HepG2 (cell line): ENCODE measurements around the gene STK32C. TPM values are rescaled to one million over a fixed set of nuclear protein-coding genes. Genes with fewer than 3 reads are reported as not detected.
A peak's percentile ranks its signal among the peaks of the same experiment; 100 is the strongest.

Experiments used
- ATAC-seq: fragments of 200-7000 bp; cut with Tn5 transposase; 3 replicates; pipeline ENCODE4 v1.9.1; 2020; ENCODE audit warnings: mild to moderate bottlenecking, moderate library complexity
- BruUV-seq: library from RNA; stranded (reverse); fragments of 400-500 nt; replicated peaks from 2 replicates; lab custom pipeline; 2021; lab: Mats Ljungman, UMichigan
- CTCF ChIA-PET: fragments of 300-600 bp; formaldehyde crosslinking; extraction: SDS; loops from one replicate; lab custom pipeline; 2021; ENCODE audit warnings: low total read pairs, inconsistent platforms, low intra/inter-chr PET ratio; lab: Yijun Ruan, JAX
- POLR2A ChIA-PET: fragments of 350-600 bp; sonication (Branson Sonifier 250); formaldehyde crosslinking; loops from one replicate; lab custom pipeline; 2020; ENCODE audit warnings: antibody characterized with exemption, inconsistent platforms; lab: Yijun Ruan, JAX
- DNase-seq: peaks from one replicate; pipeline ENCODE4 v3.0.0-alpha.2; 2015; ENCODE audit warnings: low spot score
- FAIRE-seq: peaks from 3 replicates; lab custom pipeline; 2011; peaks lifted over from hg19 to GRCh38; lab: Jason Lieb, UNC
- H2AFZ ChIP-seq: one replicate; pipeline ENCODE4 v1.6.1; 2011; ENCODE audit warnings: low read length, inconsistent platforms
- H3K27ac ChIP-seq: fragments of 300-600 bp; 3 replicates; pipeline ENCODE4 v1.8.0; 2011; ENCODE audit warnings: mixed run types, mild to moderate bottlenecking, mixed read lengths, low read length, inconsistent platforms; ENCODE audit not compliant: insufficient read depth; ENCODE audit errors: extremely low read length
- H3K27me3 ChIP-seq, 2 experiments: fragments of 200-600 bp in 1 of 2; 2 replicates in 1 of 2; 3 replicates in 1 of 2; pipeline versions ENCODE4 v1.6.0 to v1.8.0; 2011; ENCODE audit warnings: low read length in 2 of 2, mild to moderate bottlenecking in 2 of 2, moderate library complexity in 2 of 2, inconsistent platforms in 1 of 2; ENCODE audit not compliant: insufficient read depth in 2 of 2, control insufficient read depth in 1 of 2
- H3K36me3 ChIP-seq, 2 experiments: fragments of 200-600 bp in 1 of 2; replicated peaks in 1 of 2; 2 replicates in 1 of 2; 3 replicates in 1 of 2; pipeline versions ENCODE4 v1.5.1 to v1.8.0; 2011; ENCODE audit warnings: low read length in 2 of 2, inconsistent platforms in 1 of 2; ENCODE audit not compliant: insufficient read depth in 2 of 2, control insufficient read depth in 1 of 2
- H3K4me1 ChIP-seq: 2 replicates; pipeline ENCODE4 v1.5.1; 2012; ENCODE audit warnings: low read length, inconsistent platforms; ENCODE audit not compliant: insufficient read depth
- H3K4me2 ChIP-seq: 2 replicates; pipeline ENCODE4 v1.6.0; 2011; ENCODE audit warnings: low read depth, low read length, inconsistent platforms
- H3K4me3 ChIP-seq, 3 experiments: fragments of 200-600 bp in 1 of 3; sonication (generic), shearing (Covaris generic) in 1 of 3; replicated peaks in 1 of 3; 2 replicates each; pipeline ENCODE4 v1.5.1; 2011 to 2016; ENCODE audit warnings: low read length in 3 of 3, inconsistent platforms in 2 of 3, low read depth in 2 of 3, mild to moderate bottlenecking in 2 of 3, control low read depth in 1 of 3, mixed read lengths in 1 of 3; ENCODE audit not compliant: insufficient read depth in 1 of 3
- H3K79me2 ChIP-seq: one replicate; pipeline ENCODE4 v1.6.1; 2011; ENCODE audit warnings: low read length, inconsistent platforms; ENCODE audit not compliant: insufficient read depth
- H3K9ac ChIP-seq: 2 replicates; pipeline ENCODE4 v1.6.0; 2011; ENCODE audit warnings: mild to moderate bottlenecking, low read depth, low read length, inconsistent platforms; ENCODE audit not compliant: insufficient read depth
- H3K9me3 ChIP-seq: 2 replicates; pipeline ENCODE4 v1.5.1; 2012; ENCODE audit warnings: mild to moderate bottlenecking, low read length
- H4K20me1 ChIP-seq: 2 replicates; pipeline ENCODE4 v1.6.0; 2011; ENCODE audit warnings: inconsistent platforms, mild to moderate bottlenecking, low read length, moderate library complexity; ENCODE audit not compliant: insufficient read depth
- ARNT2 ChIP-seq: sonication (generic); formaldehyde crosslinking; IDR thresholded peaks from 2 replicates; pipeline ENCODE4 v1.8.0; 2022; ENCODE audit warnings: mild to moderate bottlenecking, low read depth, missing genetic modification reagents, moderate library complexity
- ATF1 ChIP-seq: IDR thresholded peaks from 2 replicates; pipeline ENCODE4 v1.6.1; 2016; ENCODE audit warnings: mild to moderate bottlenecking, control low read depth
- CHD4 ChIP-seq: fragments of 200-600 bp; sonication (generic); IDR thresholded peaks from 2 replicates; pipeline ENCODE4 v1.7.0; 2017; ENCODE audit warnings: mild to moderate bottlenecking, low read length, borderline replicate concordance
- MNT ChIP-seq: fragments of 450-650 bp; IDR thresholded peaks from 2 replicates; pipeline ENCODE4 v1.6.1; 2016
- WGBS: methylation state at CpG from one replicate; pipeline ENCODE4 v1.1.6; 2017; ENCODE audit warnings: low lambda C conversion rate; 5-methylcytosine and 5-hydroxymethylcytosine counted together
- in situ Hi-C: cut with HindIII; loops from 2 replicates; pipeline ENCODE4 v1.10.0; 2017; ENCODE audit warnings: low pct_unique_long_range_greater_than_20kb; ENCODE audit not compliant: extremely low pct_ligation_motif_present
- intact Hi-C: fragments of 100-400 bp; cut with micrococcal nuclease; formaldehyde crosslinking; loops from one replicate; pipeline ENCODE4 v1.10.0; 2022; ENCODE audit not compliant: unreplicated experiment
- polyA plus RNA-seq, 8 experiments: library from polyadenylated mRNA; depleted of rRNA in 3 of 8; stranded (reverse) in 7 of 8; unstranded in 1 of 8; fragments of >200 nt; fragmentation: Illumina TruSeq in 4 of 8; extraction: Trizol in 4 of 8; gene quantifications; 2 replicates each; pipeline versions ENCODE4 v1.2.1 to v1.2.3, GENCODE V29; 2011 to 2016; ENCODE audit warnings: low read depth in 4 of 8, missing spikeins in 1 of 8, mixed read lengths in 1 of 8; ENCODE audit not compliant: insufficient read depth in 1 of 8
- total RNA-seq, 5 experiments: library from RNA; depleted of rRNA; stranded (reverse); fragments of >200 nt; fragmentation: Illumina TruSeq; extraction: Trizol; gene quantifications; 2 replicates each; pipeline ENCODE4 v1.2.3, GENCODE V29; 2016; ENCODE audit warnings: low read depth in 1 of 5

The STK32C gene
- total and polyA plus RNA-seq, 2 of the 13 experiments (the other 11 are each of a cell fraction or from before 2014, with no cell fraction given) = 10.9 to 19.4 TPM

GRCh38 chr10:132181691-132182425 is 125.9 kb downstream of the STK32C start:
- Histone ChIP-seq H4K20me1 (peaks cover 4% of the 10 kb centered on the region), H3K4me2 (no peak overlapping the region), H2AFZ (no peak overlapping the region), H3K4me3 (no peak overlapping the region), H3K27ac (no peak overlapping the region), H3K9me3 (no peaks in the 10 kb centered on the region), H3K27me3 (peaks cover 2 to 38% of the 10 kb centered on the region in 2 experiments), H3K36me3 (no peaks in the 10 kb centered on the region), H3K9ac (no peak overlapping the region), H3K79me2 (no peaks in the 10 kb centered on the region), H3K4me1 (peaks cover 58% of the 10 kb centered on the region)
- TF ChIP-seq CHD4 (0 out of 2 replicates have a peak, but pooled peaks have one; percentile 1), ARNT2 (no peak)
- DNase-seq = no peak
- WGBS = 39% methylated on average over 25 of the region's 25 CpGs
- POLR2A ChIA-PET = no interaction called here
- FAIRE-seq = no peak
- in situ Hi-C loops = no loop called here
- no TSS peak for BruUV-seq
- CTCF ChIA-PET = no interaction called here
- intact Hi-C loops = no loop called here
- ATAC-seq = no peak

GRCh38 chr10:132180736-132181135 is 127.0 kb downstream of the STK32C start:
- H3K4me3 ChIP-seq = no peak overlapping the region
- peaks cover 4% of the 10 kb centered on the region for H4K20me1 ChIP-seq
- H3K27me3 ChIP-seq = peaks cover 2 to 44% of the 10 kb centered on the region in 2 experiments; a peak in 4 of 5 replicates
- DNase-seq (no peak), FAIRE-seq (no peak), ATAC-seq (no peak)
- H3K4me1 ChIP-seq = peaks cover 69% of the 10 kb centered on the region
- POLR2A ChIA-PET = no interaction called here
- H3K9ac ChIP-seq = no peak overlapping the region
- BruUV-seq = no TSS peak
- H2AFZ ChIP-seq = no peak overlapping the region
- 72% methylated on average over 14 of the region's 14 CpGs for WGBS
- H3K79me2 ChIP-seq = no peaks in the 10 kb centered on the region
- H3K36me3 ChIP-seq = no peaks in the 10 kb centered on the region
- in situ Hi-C loops (no loop called here), intact Hi-C loops (no loop called here)
- H3K4me2 ChIP-seq = no peak overlapping the region
- TF ChIP-seq MNT (peak; percentile 87), ATF1 (CRISPR knock-in tag) (no peak)
- H3K9me3 ChIP-seq = no peaks in the 10 kb centered on the region
- no peak overlapping the region for H3K27ac ChIP-seq
- CTCF ChIA-PET = no interaction called here
